HG03342 (cell line): ENCODE data around the gene CALCOCO1.

ENCODE experiments used
- ATAC-seq: cut with Tn5 transposase; IDR thresholded peaks from one replicate; pipeline ENCODE4 v1.9.1; 2021; ENCODE audit warnings: mild to moderate bottlenecking, moderate library complexity; ENCODE audit not compliant: unreplicated experiment

The CALCOCO1 gene

GRCh38 chr12:53752192-53752601 is 24.9 kb upstream of the CALCOCO1 start:
- ATAC-seq = no peak

GRCh38 chr12:53751336-53752191 is 24.3 kb upstream of the CALCOCO1 start, which contains the start of gene CISTR:
TSS of gene CISTR (minus strand) at chr12:53751979.
- ATAC-seq = no peak

- no peak for ATAC-seq
Observed at GRCh38 chr12:53750812-53751335, 23.6 kb upstream of the CALCOCO1 start.

GRCh38 chr12:53749986-53750811 is 22.9 kb upstream of the CALCOCO1 start:
- no peak for ATAC-seq

- no peak for ATAC-seq
Observed at GRCh38 chr12:53748072-53748840, 21.0 kb upstream of the CALCOCO1 start.

GRCh38 chr12:53747095-53747494 is 19.8 kb upstream of the CALCOCO1 start:
- no peak for ATAC-seq

GRCh38 chr12:53746592-53747092 is 19.4 kb upstream of the CALCOCO1 start:
- no peak for ATAC-seq

GRCh38 chr12:53744751-53745150 is 17.5 kb upstream of the CALCOCO1 start:
- ATAC-seq = no peak

- ATAC-seq = no peak
Observed at GRCh38 chr12:53744130-53744441, 16.8 kb upstream of the CALCOCO1 start.

- no peak for ATAC-seq
Observed at GRCh38 chr12:53743266-53744129, 16.2 kb upstream of the CALCOCO1 start.

- ATAC-seq = no peak
Observed at GRCh38 chr12:53740130-53740491, 12.9 kb upstream of the CALCOCO1 start.

GRCh38 chr12:53739214-53740129 is 12.2 kb upstream of the CALCOCO1 start:
- no peak for ATAC-seq

GRCh38 chr12:53738406-53739213 is 11.4 kb upstream of the CALCOCO1 start:
- no peak for ATAC-seq

- no peak for ATAC-seq
Observed at GRCh38 chr12:53737951-53738405, 10.7 kb upstream of the CALCOCO1 start.

- ATAC-seq = no peak
Observed at GRCh38 chr12:53737093-53737808, 10.0 kb upstream of the CALCOCO1 start.

- no peak for ATAC-seq
Observed at GRCh38 chr12:53736592-53736991, 9.3 kb upstream of the CALCOCO1 start.

GRCh38 chr12:53735556-53735955 is 8.3 kb upstream of the CALCOCO1 start:
- ATAC-seq = no peak
